Lower leg skin (tissue), 4 donors: ENCODE measurements around the gene NUFIP2. TPM values are rescaled to one million over a fixed set of nuclear protein-coding genes. Genes with fewer than 3 reads are reported as not detected.
A peak's percentile ranks its signal among the peaks of the same experiment; 100 is the strongest.

Source experiments
- DNase-seq, 2 donors: peaks; one replicate each; pipeline ENCODE4 v3.0.0-alpha.2; 2019; ENCODE audit warnings: low spot score in 2 of 2
- H3K4me3 ChIP-seq: fragments of 200-600 bp; sonication (generic); 2 replicates; pipeline ENCODE4 v1.5.1; 2017; ENCODE audit warnings: mild to moderate bottlenecking, low read depth; ENCODE audit not compliant: poor library complexity, severe bottlenecking
- CTCF ChIP-seq, 3 donors: fragments of 450-650 bp; IDR thresholded peaks; one replicate each; pipeline ENCODE4 v1.5.1; 2016; ENCODE audit warnings: antibody characterized with exemption in 3 of 3, mild to moderate bottlenecking in 3 of 3, moderate library complexity in 2 of 3
- POLR2A ChIP-seq, 2 donors: fragments of 450-650 bp; IDR thresholded peaks; one replicate each; pipeline ENCODE4 v1.6.1; 2016 to 2017; ENCODE audit warnings: antibody characterized with exemption in 2 of 2, mild to moderate bottlenecking in 1 of 2, moderate library complexity in 1 of 2
- WGBS, 2 donors: methylation state at CpG; one replicate each; pipeline ENCODE4 v1.1.5; 2018; 5-methylcytosine and 5-hydroxymethylcytosine counted together
- intact Hi-C: fragments of 100-400 bp; cut with DNase I; formaldehyde crosslinking; loops from one replicate; pipeline ENCODE4 v1.15.0; 2023; ENCODE audit warnings: low total_unique reads
- total RNA-seq, 4 donors: library from RNA; depleted of rRNA; stranded (reverse); fragments of >200 nt; gene quantifications; one replicate each; pipeline ENCODE4 v1.1.0, GENCODE V29; 2016

Gene NUFIP2
- total RNA-seq, 4 donors from 2014 or later = 22.7 to 28.4 (median 23.4) TPM

- DNase-seq = peak; percentile 40 to 53
- H3K4me3 ChIP-seq = no peak overlapping the region
- intact Hi-C loops = no loop called here
- WGBS, 2 donors = 83 to 88% methylated on average over 8 of the region's 8 CpGs
- TF ChIP-seq CTCF (IDR thresholded peaks at IDR 0.05) (no peak), POLR2A (IDR thresholded peaks at IDR 0.05) (no peak)
Measured at GRCh38 chr17:29214215-29215146, 79.5 kb downstream of the NUFIP2 start.

GRCh38 chr17:29212681-29213121 lies 81.2 kb downstream of the NUFIP2 start:
- 44 to 48% methylated on average over 5 of the region's 5 CpGs for WGBS, 2 donors
- peak; percentile 26 to 53 for DNase-seq
- no peak overlapping the region for H3K4me3 ChIP-seq
- TF ChIP-seq POLR2A (IDR thresholded peaks at IDR 0.05) (no peak), CTCF (IDR thresholded peaks at IDR 0.05) (no peak)
- intact Hi-C loops = no loop called here

GRCh38 chr17:29212094-29212631 lies 81.8 kb downstream of the NUFIP2 start:
- intact Hi-C loops = no loop called here
- 100% methylated on average over 1 of the region's 1 CpG for WGBS, 2 donors
- no peak for DNase-seq
- no peak for TF ChIP-seq POLR2A (IDR thresholded peaks at IDR 0.05)
- no peak for TF ChIP-seq CTCF (IDR thresholded peaks at IDR 0.05)
- H3K4me3 ChIP-seq = no peak overlapping the region

- no peak for DNase-seq
- TF ChIP-seq POLR2A (IDR thresholded peaks at IDR 0.05) = no peak
- no peak for TF ChIP-seq CTCF (IDR thresholded peaks at IDR 0.05)
- no peak overlapping the region for H3K4me3 ChIP-seq
- 72 to 81% methylated on average over 2 of the region's 2 CpGs for WGBS, 2 donors
- intact Hi-C loops = no loop called here
Measured at GRCh38 chr17:29210879-29211278, 83.1 kb downstream of the NUFIP2 start.

- TF ChIP-seq CTCF (IDR thresholded peaks at IDR 0.05) (no peak), POLR2A (IDR thresholded peaks at IDR 0.05) (no peak)
- intact Hi-C loops = no loop called here
- WGBS, 2 donors = 82 to 89% methylated on average over 5 of the region's 5 CpGs
- DNase-seq = peak in 1 of 2 donors; percentile 60
- H3K4me3 ChIP-seq = no peak overlapping the region
Measured at GRCh38 chr17:29209073-29209472, 84.9 kb downstream of the NUFIP2 start.
